ES-I3 (cell line): ENCODE measurements around the gene MCM5.
"Not testable (repeated sequence)": the region's sequence is repeated elsewhere in the genome, so short reads cannot be mapped to it uniquely, and the experiment has no call there.

Experiments
- H3K36me3 ChIP-seq: 2 replicates; pipeline ENCODE4 v1.6.1; 2013; ENCODE audit warnings: mild to moderate bottlenecking, low read length, control low read depth, moderate library complexity; ENCODE audit not compliant: insufficient read depth
- H3K4me1 ChIP-seq: 2 replicates; pipeline ENCODE4 v1.6.1; 2013; ENCODE audit warnings: mild to moderate bottlenecking, control low read depth, low read length; ENCODE audit not compliant: insufficient read depth
- H3K9ac ChIP-seq: 2 replicates; pipeline ENCODE4 v1.6.1; 2013; ENCODE audit warnings: low read depth, mild to moderate bottlenecking, low read length, moderate library complexity
- H3K9me3 ChIP-seq: 2 replicates; pipeline ENCODE4 v1.6.1; 2013; ENCODE audit warnings: mild to moderate bottlenecking, low read length, moderate library complexity; ENCODE audit not compliant: control insufficient read depth, insufficient read depth

The MCM5 gene

DNA sequence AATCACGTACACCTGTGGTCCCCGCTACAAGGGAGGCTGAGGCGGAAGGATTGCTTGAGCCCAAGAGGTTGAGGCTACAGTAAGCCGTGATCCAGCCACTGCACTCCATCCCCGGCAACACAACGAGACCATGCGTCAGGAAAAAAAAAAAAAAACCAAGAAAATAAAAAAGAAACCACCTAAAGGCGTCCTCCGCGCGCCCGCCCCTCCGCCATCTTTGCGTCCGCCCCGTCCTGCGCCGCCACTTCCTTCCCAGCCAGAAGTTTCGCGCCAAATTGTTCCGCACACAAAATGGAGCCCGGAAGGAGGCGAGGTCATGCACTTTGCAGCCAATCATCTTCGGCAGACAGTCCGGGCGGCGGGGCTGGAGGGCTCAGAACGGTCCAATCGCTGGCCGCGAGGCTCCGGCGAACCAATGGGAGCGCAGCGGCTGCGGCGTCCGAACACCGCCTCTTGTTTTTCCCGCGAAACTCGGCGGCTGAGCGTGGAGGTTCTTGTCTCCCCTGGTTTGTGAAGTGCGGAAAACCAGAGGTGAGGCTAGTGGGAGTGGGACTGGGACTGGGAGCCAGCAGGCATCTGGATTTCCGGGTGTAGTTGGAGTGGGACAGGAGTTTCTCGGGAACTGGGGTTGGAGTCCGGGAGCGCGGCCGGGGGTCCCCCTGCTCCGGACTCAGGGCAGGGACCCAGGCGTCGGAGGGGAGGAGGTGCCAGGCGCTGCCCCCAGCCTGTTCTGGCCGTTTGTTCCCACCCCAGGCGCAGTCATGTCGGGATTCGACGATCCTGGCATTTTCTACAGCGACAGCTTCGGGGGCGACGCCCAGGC is at the start of gene MCM5:
TSS of gene MCM5 (plus strand) at position 463 of the 823 bp plus-strand sequence. CDS start at position 762, 299 bp downstream.
- H3K36me3 ChIP-seq: peaks cover 24% of the 10 kb centered on the region
- no peaks in the 10 kb centered on the region for H3K9me3 ChIP-seq
- peaks cover 14% of the 10 kb centered on the region for H3K4me1 ChIP-seq
- H3K9ac ChIP-seq: peak within 1 kb of the TSS; percentile 84

DNA sequence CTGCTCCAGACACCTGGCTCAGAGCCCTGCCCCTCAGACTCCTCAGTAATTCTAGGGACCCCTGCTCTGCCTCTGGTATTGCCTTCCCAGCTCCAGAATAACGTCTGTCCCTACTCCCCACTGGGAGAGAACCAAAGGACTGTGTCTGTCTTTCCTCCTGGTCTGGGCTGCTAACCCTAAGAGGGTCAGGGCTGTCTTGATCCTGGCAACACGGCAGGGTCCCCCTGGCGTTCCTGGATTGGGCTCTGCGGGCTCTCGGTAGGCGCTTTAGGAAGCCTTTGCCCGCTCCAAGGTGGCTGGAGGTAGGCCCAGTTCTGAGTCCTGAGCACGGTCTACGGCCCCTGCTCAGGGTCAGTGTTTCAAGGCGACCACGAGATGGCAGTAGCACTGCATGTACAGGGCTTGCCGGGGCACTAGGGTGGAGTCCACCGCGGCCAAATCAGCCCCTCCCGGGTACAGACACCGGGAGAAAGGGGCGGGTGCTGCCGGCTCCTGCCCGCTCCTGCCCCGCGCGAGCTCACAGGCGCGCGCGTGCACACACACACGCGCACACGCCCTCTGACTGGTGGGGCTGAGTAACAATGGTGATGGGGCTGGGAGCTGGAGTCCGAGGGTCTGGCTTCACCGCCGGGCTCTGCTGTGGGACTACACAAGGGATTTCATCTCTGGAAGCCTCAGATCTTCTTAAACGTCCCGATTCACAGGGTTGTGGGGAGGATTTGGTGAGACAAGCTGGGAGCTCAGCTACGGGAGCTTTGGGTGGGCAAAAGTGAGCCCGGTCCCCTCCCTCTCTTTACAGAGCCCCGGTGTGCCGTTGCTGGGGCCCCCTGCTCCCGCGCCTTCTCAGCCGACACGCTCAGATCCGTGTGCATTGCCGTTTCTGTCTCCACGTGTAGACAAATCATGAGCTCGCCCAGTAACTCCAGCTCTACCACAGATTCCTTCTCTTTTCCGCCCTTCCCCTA is 49.1 kb upstream of the MCM5 start:
- Histone ChIP-seq H3K9ac (peak overlapping the region; percentile 75), H3K36me3 (no peaks in the 10 kb centered on the region), H3K4me1 (peaks cover 2% of the 10 kb centered on the region; the same call in 1 of the 2 replicates), H3K9me3 (no peaks in the 10 kb centered on the region)

- Histone ChIP-seq H3K36me3 (no peaks in the 10 kb centered on the region), H3K9me3 (no peaks in the 10 kb centered on the region), H3K9ac (no peak overlapping the region), H3K4me1 (peaks cover 2% of the 10 kb centered on the region; the same call in 1 of the 2 replicates)
These were observed 47.5 kb upstream of the MCM5 start for GRCh38 chr22:35352214-35353111.

GRCh38 chr22:35353318-35353717 is 46.6 kb upstream of the MCM5 start:
- no peaks in the 10 kb centered on the region for H3K36me3 ChIP-seq
- H3K9me3 ChIP-seq: no peaks in the 10 kb centered on the region
- no peak overlapping the region for H3K9ac ChIP-seq
- peaks cover 2% of the 10 kb centered on the region; the same call in 1 of the 2 replicates for H3K4me1 ChIP-seq

GRCh38 chr22:35354068-35354467 is 45.9 kb upstream of the MCM5 start:
- Histone ChIP-seq H3K9ac (no peak overlapping the region), H3K4me1 (peaks cover 2% of the 10 kb centered on the region; the same call in 1 of the 2 replicates), H3K36me3 (no peaks in the 10 kb centered on the region), H3K9me3 (no peaks in the 10 kb centered on the region)

DNA sequence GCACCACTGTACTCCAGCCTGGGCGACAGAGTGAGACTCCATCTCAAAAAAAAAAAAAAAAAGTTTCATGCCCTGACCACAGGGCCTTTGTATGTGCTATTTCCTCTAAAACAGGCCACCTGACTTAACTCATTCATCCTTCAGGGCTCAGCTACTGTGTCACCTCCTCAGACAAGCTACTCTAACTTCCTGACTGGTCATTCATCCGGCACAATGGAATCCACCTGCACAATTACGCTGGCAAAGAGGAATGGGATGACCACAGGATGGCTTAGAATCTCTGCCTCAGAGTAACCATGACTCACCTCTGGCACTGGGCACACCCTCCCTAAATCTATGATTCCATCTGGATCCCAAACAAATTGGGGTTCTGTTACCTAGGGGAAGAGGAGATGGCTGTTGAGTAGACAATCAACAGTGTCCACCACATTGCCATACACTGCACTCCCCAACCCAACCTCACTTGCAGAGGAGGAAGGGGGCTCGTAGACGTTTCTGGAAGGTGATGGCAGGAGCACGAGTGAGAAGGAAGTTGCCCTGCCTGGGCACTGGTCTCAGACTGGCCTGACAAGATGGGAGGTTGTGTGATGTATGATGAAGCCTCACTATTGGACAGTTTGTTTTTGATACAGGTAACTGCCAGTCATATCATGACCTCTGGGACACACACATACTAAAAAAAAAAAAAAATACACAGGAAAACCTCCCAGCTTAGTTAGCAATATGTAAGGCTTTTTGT is 41.9 kb upstream of the MCM5 start:
- peaks cover 6% of the 10 kb centered on the region; the same call in 1 of the 2 replicates for H3K4me1 ChIP-seq
- H3K9me3 ChIP-seq: no peaks in the 10 kb centered on the region
- no peak overlapping the region for H3K9ac ChIP-seq
- H3K36me3 ChIP-seq: no peaks in the 10 kb centered on the region; the same call in 1 of the 2 replicates

- no peaks in the 10 kb centered on the region for H3K9me3 ChIP-seq
- H3K9ac ChIP-seq: no peak overlapping the region
- H3K36me3 ChIP-seq: no peaks in the 10 kb centered on the region; the same call in 1 of the 2 replicates
- peaks cover 6% of the 10 kb centered on the region; the same call in 1 of the 2 replicates for H3K4me1 ChIP-seq
These were observed 40.4 kb upstream of the MCM5 start for GRCh38 chr22:35359380-35360065.

DNA sequence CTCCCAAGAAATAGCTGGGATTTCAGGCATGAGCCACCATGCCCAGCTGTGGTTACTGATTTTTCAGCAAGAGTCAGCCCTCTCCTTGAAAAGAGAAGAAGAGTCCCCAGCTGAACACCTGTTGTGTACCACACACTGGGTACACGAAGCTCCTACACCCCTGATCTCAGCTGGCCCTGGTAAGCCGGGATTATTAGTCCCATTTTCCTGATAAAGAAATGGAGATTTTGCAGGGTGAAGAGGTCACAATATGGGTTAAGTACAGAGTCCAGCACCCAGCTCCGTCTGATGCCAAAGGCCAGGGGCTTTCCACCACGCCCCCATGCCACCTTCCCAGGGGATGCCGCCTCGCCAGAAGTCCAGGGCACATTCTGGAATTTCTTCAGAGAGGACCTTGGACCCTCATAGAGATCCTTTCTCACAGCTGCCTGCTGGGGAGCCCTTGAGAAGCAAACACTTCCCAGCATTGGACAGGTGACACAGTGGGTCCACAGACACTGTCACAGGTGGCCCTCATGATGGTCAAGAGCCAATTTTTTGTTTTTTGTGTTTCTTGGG is 38.9 kb upstream of the MCM5 start:
- Histone ChIP-seq H3K36me3 (no peaks in the 10 kb centered on the region; the same call in 1 of the 2 replicates), H3K9me3 (no peaks in the 10 kb centered on the region), H3K9ac (no peak overlapping the region), H3K4me1 (peaks cover 6% of the 10 kb centered on the region; the same call in 1 of the 2 replicates)

GRCh38 chr22:35363566-35364086 is 36.3 kb upstream of the MCM5 start:
- H3K36me3 ChIP-seq: no peaks in the 10 kb centered on the region; the same call in 1 of the 2 replicates
- H3K9ac ChIP-seq: no peak overlapping the region
- H3K4me1 ChIP-seq: peaks cover 6% of the 10 kb centered on the region; the same call in 1 of the 2 replicates
- no peaks in the 10 kb centered on the region for H3K9me3 ChIP-seq

- not testable (repeated sequence) for H3K9ac ChIP-seq, H3K4me1 ChIP-seq, H3K9me3 ChIP-seq, H3K36me3 ChIP-seq
These were observed 35.7 kb upstream of the MCM5 start for GRCh38 chr22:35364230-35364629.

GRCh38 chr22:35367331-35367886 is 32.5 kb upstream of the MCM5 start:
- no peak overlapping the region for H3K9ac ChIP-seq
- no peaks in the 10 kb centered on the region for H3K9me3 ChIP-seq
- H3K4me1 ChIP-seq: peaks cover 12% of the 10 kb centered on the region; the same call in 1 of the 2 replicates
- H3K36me3 ChIP-seq: no peaks in the 10 kb centered on the region; the same call in 1 of the 2 replicates

DNA sequence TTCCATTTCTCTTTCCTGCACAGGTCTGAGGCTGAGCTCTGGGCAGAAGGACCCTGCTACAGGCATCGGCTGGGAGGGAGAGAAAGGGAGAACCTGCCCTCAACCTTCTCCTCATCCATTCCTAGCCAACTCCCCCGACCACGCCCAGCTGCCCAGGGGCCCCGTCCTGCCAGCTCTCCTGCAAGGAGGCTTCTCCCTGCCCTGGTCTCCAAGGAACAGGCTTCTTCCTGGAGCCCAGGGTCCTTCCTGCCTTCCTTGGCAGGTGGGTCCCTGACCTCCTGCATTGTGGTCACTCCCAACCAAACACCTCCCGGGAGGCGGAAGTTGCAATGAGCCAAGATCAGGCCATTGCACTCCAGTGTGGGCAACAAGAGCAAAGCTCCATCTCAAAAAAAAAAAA is 31.6 kb upstream of the MCM5 start:
- Histone ChIP-seq H3K36me3 (no peaks in the 10 kb centered on the region), H3K9me3 (no peaks in the 10 kb centered on the region), H3K9ac (no peak overlapping the region), H3K4me1 (peaks cover 12% of the 10 kb centered on the region; the same call in 1 of the 2 replicates)
